Coronary artery (tissue), 2 donors: ENCODE measurements around the gene TMEM51.
"Not testable (repeated sequence)": the region's sequence is repeated elsewhere in the genome, so short reads cannot be mapped to it uniquely, and the experiment has no call there.

Experiments used
- DNase-seq: peaks from one replicate; pipeline ENCODE4 v3.0.0-alpha.2; 2017; ENCODE audit warnings: low spot score
- H3K27ac ChIP-seq, 2 donors: fragments of 200-600 bp; sonication (generic); one replicate each; pipeline ENCODE4 v1.5.1; 2016 to 2019
- H3K4me3 ChIP-seq: fragments of 200-600 bp; sonication (generic); 2 replicates; pipeline ENCODE4 v1.5.1; 2016; ENCODE audit warnings: mild to moderate bottlenecking, moderate library complexity
- TF ChIP-seq, protein P1 (sequence below): fragments of 200-600 bp; sonication (generic); IDR thresholded peaks from one replicate; pipeline ENCODE4 v1.5.1; 2019; ENCODE audit warnings: antibody characterized with exemption

TMEM51 gene

DNA sequence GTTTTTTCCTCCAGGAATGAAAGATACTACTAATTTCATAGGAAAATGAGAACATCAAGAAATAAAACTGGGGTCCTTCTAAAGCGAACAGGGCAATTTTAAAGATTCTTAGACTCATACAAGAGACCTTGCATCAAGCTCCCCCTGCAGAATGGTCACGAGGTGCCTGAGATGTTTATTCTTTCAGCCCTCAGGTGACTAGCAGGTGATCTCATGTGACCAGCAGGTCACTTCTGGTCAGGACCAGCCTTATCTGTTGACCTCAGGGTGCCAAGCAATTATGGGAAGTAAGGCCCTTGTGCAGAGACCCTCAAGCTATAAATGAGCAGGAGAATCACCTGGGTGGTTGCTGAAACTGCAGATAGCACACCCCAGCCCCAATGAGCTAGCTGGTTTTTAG is 20.6 kb upstream of the TMEM51 start:
- TF ChIP-seq, protein P1, sequence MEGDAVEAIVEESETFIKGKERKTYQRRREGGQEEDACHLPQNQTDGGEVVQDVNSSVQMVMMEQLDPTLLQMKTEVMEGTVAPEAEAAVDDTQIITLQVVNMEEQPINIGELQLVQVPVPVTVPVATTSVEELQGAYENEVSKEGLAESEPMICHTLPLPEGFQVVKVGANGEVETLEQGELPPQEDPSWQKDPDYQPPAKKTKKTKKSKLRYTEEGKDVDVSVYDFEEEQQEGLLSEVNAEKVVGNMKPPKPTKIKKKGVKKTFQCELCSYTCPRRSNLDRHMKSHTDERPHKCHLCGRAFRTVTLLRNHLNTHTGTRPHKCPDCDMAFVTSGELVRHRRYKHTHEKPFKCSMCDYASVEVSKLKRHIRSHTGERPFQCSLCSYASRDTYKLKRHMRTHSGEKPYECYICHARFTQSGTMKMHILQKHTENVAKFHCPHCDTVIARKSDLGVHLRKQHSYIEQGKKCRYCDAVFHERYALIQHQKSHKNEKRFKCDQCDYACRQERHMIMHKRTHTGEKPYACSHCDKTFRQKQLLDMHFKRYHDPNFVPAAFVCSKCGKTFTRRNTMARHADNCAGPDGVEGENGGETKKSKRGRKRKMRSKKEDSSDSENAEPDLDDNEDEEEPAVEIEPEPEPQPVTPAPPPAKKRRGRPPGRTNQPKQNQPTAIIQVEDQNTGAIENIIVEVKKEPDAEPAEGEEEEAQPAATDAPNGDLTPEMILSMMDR: no peak
- Histone ChIP-seq H3K27ac (no peak overlapping the region), H3K4me3 (no peak overlapping the region)
- no peak for DNase-seq

DNA sequence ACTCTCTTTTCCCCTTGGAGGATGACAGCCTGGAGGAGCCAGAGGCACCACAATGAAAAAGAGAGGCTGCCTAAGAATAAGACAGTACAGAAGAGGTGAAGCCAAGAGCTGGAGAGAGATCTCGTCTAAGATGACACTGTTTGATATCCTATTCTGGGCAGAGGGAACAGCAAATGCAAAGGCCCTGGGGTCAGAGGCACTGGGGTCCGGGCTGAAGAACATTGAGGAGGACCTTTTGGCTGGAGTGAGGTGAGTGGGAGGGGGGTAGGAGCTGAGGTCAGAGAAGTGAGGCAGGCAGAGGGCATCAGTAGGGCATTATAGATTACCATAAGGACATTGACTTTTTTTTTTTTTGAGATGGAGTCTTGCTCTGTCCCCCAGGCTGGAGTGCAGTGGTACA is 19.3 kb upstream of the TMEM51 start:
- no peak overlapping the region for H3K27ac ChIP-seq

DNA sequence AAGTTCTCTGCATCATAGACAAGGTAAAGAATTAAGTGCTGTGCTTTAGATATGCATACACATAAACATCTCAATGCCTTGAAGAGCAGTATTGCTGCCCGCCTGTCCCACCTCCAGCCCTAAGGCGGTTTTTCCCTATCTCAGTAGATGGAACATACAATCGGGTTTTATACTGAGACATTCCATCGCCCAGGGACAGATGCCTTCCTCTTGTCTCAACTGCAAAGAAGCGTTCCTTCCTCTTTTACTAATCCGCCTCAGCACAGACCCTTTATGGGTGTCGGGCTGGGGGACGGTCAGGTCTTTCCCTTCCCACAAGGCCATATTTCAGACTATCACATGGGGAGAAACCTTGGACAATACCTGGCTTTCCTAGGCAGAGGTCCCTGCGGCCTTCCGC is 17.9 kb upstream of the TMEM51 start:
- H3K4me3 ChIP-seq, DNase-seq, H3K27ac ChIP-seq: not testable (repeated sequence)

More for the DNA sequence above, 19.3 kb upstream of the TMEM51 start:
- DNase-seq: no peak
- TF ChIP-seq, protein P1: no peak
- H3K4me3 ChIP-seq: no peak overlapping the region

DNA sequence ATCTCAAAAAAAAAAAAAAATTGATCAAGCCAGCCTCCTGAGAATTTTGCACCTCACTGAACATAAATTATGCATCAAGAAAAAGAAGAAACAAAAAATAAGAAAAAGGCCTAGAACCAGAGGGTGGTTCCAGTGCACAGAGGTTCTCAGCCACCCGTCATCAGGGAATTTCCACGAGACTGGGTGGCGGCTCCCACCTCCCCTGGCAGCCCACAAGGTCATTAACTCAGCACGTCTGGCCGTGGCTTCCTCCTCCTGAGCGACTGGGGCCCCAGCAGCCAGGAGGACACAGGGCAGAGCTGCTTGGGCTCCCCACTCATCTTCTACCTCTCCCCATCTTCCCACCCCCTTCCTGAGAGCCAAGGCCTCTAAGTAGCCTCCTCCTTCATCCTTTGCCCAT is 15.7 kb upstream of the TMEM51 start:
- TF ChIP-seq, protein P1: no peak
- H3K4me3 ChIP-seq: no peak overlapping the region
- DNase-seq: no peak
- H3K27ac ChIP-seq: no peak overlapping the region

DNA sequence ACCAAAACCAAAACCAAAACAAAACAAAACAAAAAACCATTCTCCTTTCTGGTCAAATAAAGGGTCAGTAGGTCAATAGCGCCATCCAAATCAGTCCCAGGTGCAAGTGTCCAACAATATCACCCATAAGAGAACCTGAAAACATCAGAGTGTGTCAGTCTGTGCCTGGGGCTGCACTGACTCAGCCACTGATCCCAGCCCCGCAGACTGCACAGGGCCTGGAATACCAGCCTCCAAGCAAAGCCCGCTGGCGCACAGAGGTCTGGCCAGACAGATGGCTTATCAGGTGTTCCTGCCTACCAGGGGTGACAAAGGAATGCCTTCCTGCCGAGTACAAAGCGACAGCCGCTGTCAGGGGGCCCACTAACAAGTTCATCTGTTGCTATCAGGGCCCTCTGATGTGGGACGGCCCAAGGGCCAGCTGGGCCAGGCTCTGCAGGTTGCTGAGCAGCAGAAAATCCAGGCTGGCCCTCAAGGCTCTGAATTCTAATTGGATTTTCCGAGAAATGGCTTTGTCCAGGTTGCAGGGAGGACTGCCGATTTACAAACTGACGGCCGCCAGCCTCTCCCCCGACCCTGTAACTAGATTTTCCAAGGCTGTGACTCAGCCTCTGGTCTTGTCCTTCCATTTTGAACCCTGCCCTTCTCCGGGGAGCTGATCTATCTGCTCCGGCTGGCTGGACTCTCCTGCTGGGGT is 13.7 kb upstream of the TMEM51 start:
- Histone ChIP-seq H3K27ac (no peak overlapping the region), H3K4me3 (no peak overlapping the region)
- no peak for DNase-seq
- TF ChIP-seq, protein P1: no peak

DNA sequence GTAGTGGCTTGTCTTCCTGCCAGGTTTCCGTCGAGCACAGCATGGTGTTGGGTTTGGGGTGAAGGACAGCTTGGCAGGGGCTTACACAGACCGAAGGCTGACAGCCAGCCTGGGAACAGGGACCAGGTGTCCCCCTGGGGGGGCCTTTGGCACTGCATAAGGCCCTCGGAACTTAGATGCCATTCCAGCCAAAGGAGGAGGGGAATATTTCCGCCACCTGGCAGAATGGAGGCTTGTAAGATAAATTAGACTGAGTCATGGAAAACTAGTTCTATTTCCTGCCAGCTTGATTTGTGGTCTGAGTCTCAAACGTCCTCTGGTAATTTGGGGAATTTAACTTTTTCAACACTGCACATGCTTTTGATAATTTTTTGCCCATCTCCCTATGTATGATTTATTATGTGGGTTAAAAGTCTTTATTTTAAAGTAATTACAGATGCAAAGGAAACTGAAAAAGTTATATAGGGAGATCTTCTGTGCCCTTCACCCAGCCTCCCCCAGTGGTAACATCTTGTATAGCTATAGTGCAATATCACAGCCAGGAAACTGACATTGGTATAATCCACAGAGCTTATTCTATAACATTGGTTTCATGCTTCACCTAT is 11.5 kb upstream of the TMEM51 start:
- no peak overlapping the region for H3K27ac ChIP-seq
- H3K4me3 ChIP-seq: no peak overlapping the region
- TF ChIP-seq, protein P1: no peak
- no peak for DNase-seq

DNA sequence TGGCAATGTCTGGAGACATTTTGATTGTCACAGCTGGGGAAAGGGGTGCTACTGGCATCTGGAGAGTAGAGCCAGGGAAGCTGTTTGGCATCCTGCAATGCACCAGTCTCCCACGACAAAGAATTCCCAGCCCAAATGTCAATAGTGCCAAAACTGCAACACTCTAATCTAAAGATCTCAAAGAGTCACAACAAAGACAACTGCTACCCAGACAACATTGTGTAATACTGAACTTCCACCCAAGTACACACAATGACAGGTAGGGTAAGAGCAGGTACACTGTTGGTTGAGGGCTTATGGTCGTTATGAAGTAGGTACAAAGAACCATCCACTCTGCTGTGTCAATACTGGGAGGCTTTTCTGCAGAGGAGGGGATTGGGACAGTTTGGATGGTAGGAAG is 8.2 kb upstream of the TMEM51 start:
- no peak for DNase-seq
- Histone ChIP-seq H3K4me3 (no peak overlapping the region), H3K27ac (no peak overlapping the region)
- TF ChIP-seq, protein P1: no peak
